WERI-Rb-1 (cell line): ENCODE measurements around the gene POLR2I.

Experiments used
- DNase-seq: peaks from one replicate; pipeline ENCODE4 v3.0.0-alpha.2; 2020
- H3K27ac ChIP-seq: fragments of 250-450 bp; sonication (Bioruptor Pico); 2 replicates; pipeline ENCODE4 v1.5.1; 2020; ENCODE audit warnings: mild to moderate bottlenecking, moderate library complexity
- H3K27me3 ChIP-seq: fragments of 250-450 bp; sonication (Bioruptor Pico); 2 replicates; pipeline ENCODE4 v1.5.1; 2021; ENCODE audit warnings: mild to moderate bottlenecking, low read depth, moderate library complexity; ENCODE audit not compliant: insufficient read depth, severe bottlenecking
- H3K36me3 ChIP-seq: fragments of 250-450 bp; sonication (Bioruptor Pico); 2 replicates; pipeline ENCODE4 v1.5.1; 2020; ENCODE audit warnings: mild to moderate bottlenecking, moderate library complexity
- H3K4me3 ChIP-seq: 2 replicates; pipeline ENCODE4 v1.5.1; 2011; ENCODE audit warnings: low read depth, mild to moderate bottlenecking, control low read depth, low read length
- H3K9me3 ChIP-seq: fragments of 250-450 bp; sonication (Bioruptor Pico); 2 replicates; pipeline ENCODE4 v1.5.1; 2021; ENCODE audit warnings: mild to moderate bottlenecking, moderate library complexity; ENCODE audit not compliant: severe bottlenecking
- CTCF ChIP-seq: IDR thresholded peaks from 2 replicates; pipeline ENCODE4 v1.5.1; 2011; ENCODE audit warnings: low read depth, mild to moderate bottlenecking, control low read depth, inconsistent platforms, low read length

POLR2I gene

GRCh38 chr19:36142496-36142895, 27.8 kb upstream of the POLR2I start:
- DNase-seq: no peak
- Histone ChIP-seq H3K36me3 (peaks cover 44% of the 10 kb centered on the region), H3K27me3 (no peaks in the 10 kb centered on the region), H3K4me3 (no peak overlapping the region), H3K9me3 (no peaks in the 10 kb centered on the region), H3K27ac (no peak overlapping the region)
- no peak for TF ChIP-seq CTCF

GRCh38 chr19:36142046-36142445, 27.4 kb upstream of the POLR2I start:
- TF ChIP-seq CTCF: no peak
- no peak for DNase-seq
- Histone ChIP-seq H3K4me3 (no peak overlapping the region), H3K36me3 (peaks cover 39% of the 10 kb centered on the region), H3K9me3 (no peaks in the 10 kb centered on the region), H3K27ac (no peak overlapping the region), H3K27me3 (no peaks in the 10 kb centered on the region)

GRCh38 chr19:36141039-36141927, 26.6 kb upstream of the POLR2I start:
- peak; percentile 89 for DNase-seq
- peak overlapping the region; percentile 90; the same call in 1 of the 2 replicates for H3K27ac ChIP-seq
- H3K9me3 ChIP-seq: no peaks in the 10 kb centered on the region
- no peak for TF ChIP-seq CTCF
- H3K36me3 ChIP-seq: peaks cover 32% of the 10 kb centered on the region
- H3K27me3 ChIP-seq: no peaks in the 10 kb centered on the region
- H3K4me3 ChIP-seq: peak overlapping the region; percentile 74

GRCh38 chr19:36140304-36141038, 25.8 kb upstream of the POLR2I start:
- no peak for TF ChIP-seq CTCF
- Histone ChIP-seq H3K27me3 (no peaks in the 10 kb centered on the region), H3K36me3 (peaks cover 24% of the 10 kb centered on the region), H3K27ac (peak overlapping the region; percentile 90), H3K9me3 (no peaks in the 10 kb centered on the region), H3K4me3 (peak overlapping the region; percentile 74)
- peak; percentile 71 for DNase-seq

- peak; percentile 34; the same call in 1 of the 2 replicates for TF ChIP-seq CTCF
- Histone ChIP-seq H3K27ac (peak within 1 kb of the TSS; percentile 90), H3K27me3 (no peaks in the 10 kb centered on the region), H3K36me3 (peaks cover 18% of the 10 kb centered on the region), H3K9me3 (no peaks in the 10 kb centered on the region), H3K4me3 (peak within 1 kb of the TSS; percentile 74)
- DNase-seq: peak; percentile 97
Measured at GRCh38 chr19:36139473-36140303, 25.0 kb upstream of the POLR2I start, which contains the start of gene CAPNS1. Gene CAPNS1 (plus strand): TSS chr19:36140066. CDS start chr19:36141012, 946 bp downstream.
